Middle frontal gyrus (tissue), 1 donor: ENCODE results near the gene NAGK.
"Not testable (repeated sequence)": the region's sequence is repeated elsewhere in the genome, so short reads cannot be mapped to it uniquely, and the experiment has no call there.

Experiments
- DNase-seq: peaks from one replicate; pipeline ENCODE4 v3.0.0-alpha.2; 2015; ENCODE audit warnings: low spot score; ENCODE audit errors: extremely low spot score

Gene NAGK

DNA sequence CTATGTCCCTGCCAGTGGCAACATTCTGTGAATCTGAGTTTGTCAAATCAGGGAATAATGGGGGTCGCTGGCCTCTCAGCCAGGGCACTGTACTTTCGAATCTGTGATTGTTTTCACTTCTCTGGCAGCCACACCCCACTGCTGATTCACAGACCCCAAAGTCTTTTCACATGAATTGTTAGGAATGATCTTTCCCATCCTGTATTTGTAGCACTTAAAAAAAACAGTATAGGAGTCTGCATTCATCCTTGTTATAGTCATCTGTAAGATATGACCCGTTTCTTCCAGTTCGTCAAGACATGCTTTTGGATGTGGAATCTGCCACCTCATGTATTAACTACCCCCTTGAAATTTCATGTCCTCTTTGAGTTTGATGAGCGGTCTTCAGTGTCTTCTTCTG lies 928 bp downstream of the NAGK start:
- no peak for DNase-seq

DNA sequence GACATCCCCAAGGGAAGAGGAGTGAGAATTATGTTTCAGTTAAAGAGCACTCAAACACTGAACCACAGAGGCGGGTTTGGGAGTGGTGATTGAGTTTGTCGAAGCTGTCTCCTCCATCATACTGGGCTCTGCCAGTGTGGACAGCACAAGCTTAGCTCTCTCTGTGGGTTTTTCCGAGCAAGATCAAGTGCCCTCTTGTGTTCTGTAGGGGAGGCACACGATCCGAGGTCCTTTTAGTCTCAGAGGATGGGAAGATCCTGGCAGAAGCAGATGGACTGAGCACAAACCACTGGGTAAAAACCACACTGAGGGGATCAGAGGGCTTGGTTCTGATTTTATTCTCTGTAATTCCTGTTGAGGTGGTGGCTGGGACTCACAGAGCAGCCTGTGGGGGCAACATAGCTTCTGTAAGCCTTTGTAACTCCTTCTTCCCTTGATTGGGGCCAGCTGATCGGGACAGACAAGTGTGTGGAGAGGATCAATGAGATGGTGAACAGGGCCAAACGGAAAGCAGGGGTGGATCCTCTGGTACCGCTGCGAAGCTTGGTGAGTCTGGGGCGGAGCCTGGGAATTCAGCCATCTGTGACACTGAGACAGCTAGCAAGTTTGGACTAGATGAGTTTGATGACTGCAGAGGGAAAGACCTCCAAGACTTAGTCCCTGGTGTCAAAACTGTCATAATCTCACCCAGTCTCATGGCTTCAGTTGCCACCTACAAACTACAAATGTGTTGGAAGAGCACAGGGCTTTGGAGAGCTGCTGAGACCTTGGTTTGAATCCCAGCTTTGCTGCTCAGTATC lies 2.0 kb downstream of the NAGK start:
- DNase-seq: no peak

DNA sequence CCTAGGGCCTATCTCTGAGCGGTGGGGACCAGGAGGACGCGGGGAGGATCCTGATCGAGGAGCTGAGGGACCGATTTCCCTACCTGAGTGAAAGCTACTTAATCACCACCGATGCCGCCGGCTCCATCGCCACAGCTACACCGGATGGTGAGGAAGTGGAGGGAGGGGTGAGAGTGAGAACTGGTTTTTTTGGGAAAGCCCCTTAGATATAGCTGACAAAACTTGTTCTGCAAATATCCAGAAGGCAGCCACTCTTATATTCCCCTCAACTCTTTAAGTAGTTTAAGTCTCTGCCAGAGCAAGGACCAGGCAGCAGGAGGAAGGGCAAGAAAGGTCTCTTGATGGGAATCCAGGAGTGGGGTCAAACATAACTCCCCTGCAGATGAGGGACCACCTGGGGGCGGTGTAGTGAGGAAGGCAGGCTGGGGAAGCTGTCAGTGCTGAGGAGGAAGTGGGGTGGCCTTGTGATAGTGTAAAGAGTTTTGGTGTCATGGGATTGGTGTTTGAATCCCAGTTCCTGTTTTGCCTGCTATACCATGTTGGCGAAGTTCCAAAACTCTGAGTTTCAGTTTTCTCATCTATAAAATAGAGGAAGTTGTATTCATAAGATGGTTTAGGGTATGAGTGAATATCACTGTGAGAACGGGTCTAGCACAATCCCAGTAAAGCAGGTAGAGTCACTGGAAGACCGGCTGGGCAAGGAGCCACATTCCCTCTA lies 3.4 kb downstream of the NAGK start:
- no peak for DNase-seq

DNA sequence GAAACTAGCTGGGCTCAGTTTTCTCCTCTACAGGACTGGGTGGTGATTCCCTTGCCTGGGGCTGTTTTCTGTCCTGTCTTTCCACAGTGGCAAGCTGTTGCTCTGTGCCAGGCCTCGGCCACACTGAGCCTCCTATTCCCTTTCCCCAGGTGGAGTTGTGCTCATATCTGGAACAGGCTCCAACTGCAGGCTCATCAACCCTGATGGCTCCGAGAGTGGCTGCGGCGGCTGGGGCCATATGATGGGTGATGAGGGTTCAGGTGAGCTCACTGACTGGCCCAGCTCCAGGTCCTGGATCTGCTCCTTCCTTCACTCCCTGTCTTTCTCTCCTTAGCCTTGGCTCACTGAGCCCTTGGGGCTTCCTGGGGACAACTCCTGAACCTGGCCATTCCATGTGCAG lies 4.0 kb downstream of the NAGK start:
- no peak for DNase-seq

DNA sequence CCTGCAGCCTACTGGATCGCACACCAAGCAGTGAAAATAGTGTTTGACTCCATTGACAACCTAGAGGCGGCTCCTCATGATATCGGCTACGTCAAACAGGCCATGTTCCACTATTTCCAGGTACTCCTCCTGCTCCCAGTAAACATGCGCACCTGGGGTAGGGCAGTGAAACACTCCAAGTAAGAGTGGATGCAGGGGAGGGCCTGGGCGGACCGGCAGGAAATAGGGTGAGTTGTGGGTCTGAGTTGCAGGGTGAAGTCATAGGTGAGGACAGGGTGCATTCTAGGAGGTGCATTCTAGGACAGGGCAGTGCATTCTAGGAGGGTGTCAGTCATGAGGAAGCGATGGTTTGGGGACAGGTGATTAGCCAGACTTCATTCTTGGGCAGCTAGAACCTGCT lies 5.0 kb downstream of the NAGK start:
- DNase-seq: no peak

DNA sequence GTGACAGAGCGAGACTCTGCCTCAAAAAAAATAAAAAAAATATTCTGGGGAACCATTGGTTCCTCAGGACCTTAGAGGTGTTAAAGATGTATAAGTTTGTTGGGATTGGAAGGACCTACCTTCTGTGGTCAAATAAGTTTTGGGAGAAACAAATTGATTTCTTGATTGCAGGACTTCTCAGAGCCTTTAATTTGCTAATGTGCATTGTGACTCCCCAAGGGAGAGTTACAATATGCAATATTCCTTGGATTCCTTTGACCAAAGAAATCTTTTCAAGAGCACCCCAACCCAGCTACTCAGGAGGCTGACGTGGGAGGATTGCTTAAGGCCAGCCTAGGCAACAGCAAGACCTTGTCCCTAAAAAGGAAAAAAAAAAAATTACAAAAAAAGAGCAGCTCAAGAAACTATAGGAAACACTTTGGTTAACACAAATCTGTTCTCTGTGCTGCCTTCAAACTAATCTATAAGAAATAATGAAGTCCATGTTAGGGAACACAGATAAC lies 6.5 kb downstream of the NAGK start:
- no peak for DNase-seq

DNA sequence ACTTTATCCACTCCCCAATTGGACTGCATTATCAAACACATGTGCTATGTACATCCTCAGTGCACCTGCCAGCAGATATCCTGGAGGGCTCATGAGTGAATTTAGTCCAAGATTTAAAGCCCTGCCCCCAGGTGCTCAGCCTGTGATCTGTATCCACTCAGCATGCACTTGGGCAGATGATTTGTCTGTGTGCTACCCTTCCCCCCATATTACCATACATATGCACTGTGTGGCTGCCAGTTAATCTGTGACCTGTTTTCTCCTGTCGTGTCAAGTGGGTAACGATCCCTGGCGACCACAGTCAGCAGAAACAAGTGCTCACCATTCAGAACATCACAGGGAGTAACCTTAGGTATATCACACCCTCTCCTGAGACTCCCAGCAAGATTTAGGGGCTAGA lies 10.2 kb downstream of the NAGK start:
- no peak for DNase-seq

DNA sequence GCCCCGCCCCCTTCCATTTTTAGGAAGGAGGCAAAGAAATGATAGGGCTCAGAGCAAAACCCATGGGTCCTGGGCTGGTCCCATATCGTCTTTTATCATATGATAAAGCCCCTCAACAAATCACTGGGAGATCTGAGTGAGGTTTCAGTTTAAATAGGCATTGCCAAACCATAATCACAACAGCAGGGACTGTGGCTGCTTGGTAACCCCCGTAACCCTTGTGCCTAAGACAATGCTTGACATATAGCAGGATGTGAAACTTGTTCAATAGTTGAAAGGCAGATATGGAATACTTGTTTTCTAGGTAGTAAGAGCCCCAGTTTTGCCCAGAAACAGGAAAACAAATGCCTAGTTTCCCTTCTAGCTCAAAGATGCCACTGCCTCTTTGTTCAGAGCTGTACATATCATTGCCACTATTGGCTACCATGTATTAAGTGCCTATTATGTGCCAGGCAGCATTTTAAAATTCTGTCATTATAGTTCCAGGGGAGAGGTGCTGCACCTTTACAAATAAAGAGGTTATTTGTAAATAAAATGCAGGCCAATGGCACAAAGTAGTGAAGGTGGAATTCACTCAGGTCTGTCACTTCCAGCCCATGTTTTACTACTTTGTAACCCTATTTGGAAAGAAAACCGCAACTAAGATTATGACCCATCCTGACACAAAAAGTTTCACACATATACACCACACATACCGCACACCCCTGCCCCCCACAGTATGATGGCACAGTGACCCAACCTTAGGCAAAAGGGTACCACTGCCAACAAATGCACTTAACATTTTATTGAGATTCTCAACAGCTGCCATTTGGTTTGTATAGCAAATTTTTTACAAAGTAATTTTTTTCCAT lies 14.2 kb downstream of the NAGK start:
- no peak for DNase-seq

DNA sequence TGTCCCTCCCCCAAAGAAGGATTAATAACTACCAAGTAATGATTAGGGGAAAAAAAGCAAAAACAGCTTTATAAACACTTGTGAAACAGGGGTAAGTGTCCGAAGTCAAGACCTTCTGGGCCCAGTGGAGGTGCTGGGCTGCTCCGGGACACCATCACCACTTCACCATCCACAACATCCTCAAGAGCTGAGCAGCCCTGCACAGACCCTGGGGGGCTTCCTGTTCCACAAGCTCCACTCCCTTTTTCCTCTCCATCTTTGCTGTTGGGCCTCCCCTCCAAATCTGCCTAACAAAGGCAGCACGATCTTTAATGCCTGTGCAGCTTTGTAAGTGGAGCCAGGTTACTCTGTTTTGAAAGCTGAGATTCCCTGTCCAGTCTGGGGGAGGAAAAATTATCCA lies 14.8 kb downstream of the NAGK start:
- DNase-seq: not testable (repeated sequence)

DNA sequence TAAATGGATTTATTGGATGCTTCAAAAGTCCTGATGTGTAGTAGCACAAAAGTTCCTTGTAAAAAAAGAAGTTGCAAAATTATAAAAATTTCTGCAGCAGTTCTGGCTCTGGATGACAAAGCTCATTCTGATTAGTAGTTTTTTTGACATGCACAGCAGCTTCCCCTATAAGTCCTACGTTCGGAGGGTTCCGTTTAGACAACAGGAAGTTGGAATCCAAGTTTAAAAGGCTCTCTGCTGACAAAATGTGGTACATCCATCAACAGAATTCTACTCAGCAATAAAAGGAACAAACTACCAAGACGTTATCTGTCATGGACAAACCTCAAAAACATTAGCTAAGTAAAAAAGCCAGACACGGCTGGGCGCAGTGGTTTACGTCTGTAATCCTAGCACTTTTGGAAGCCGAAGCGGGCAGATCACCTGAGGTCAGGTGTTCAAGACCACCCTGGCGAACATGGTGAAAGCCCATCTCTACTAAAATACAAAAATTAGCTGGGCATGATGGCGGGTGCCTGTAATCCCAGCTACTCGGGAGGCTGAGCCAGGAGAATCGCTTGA lies 15.4 kb downstream of the NAGK start:
- DNase-seq: not testable (repeated sequence)

DNA sequence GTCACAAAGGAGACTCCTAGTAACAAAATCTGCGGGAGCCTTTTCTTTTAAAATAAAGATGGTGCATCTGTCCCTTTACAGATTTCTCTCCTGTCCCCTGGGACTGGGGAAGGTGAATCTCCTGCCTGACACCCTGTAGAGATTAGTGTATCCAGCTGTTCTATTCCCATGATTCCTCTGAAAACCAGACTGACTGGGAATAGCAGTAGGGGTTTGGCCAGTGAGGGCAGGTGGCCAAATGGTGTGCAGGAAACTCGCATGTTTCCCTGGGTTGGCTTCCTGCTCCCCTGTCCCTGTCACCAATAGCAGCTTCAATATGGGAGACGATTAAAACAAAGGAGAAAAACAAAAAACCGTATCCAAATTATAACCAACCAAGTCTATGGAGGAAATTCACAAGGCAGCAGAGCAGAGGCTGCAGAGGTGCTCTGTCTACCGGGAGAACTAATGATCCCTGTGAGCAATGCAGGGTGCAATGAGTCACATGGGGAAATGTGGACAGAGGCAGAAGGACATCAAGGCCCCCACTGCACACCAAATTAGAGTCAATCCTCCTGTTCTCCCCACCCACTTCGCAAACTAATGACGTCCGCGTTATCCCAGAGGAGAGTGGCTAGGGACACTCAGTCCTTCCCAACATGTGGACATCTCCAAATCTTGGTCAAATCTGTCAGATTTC lies 17.0 kb downstream of the NAGK start:
- DNase-seq: not testable (repeated sequence)

DNA sequence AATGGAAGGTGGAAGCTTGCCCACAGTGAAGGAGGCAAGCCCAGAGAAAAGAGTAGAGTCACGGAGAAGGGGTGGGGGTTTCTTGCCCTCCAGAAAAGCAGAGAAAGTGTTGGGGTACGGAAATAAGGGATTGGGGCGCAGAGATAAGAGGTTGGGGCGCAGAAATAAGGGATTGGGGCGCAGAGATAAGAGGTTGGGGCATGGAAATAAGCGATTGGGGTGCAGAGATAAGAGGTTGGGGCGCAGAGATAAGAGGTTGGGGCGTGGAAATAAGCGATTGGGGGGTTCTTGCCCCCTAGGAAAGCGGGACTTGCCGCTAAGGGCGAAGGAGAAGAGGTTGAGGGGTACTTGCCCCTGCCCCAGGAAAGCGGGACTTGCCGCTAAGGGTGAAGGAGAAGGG lies 21.0 kb downstream of the NAGK start:
- not testable (repeated sequence) for DNase-seq

DNA sequence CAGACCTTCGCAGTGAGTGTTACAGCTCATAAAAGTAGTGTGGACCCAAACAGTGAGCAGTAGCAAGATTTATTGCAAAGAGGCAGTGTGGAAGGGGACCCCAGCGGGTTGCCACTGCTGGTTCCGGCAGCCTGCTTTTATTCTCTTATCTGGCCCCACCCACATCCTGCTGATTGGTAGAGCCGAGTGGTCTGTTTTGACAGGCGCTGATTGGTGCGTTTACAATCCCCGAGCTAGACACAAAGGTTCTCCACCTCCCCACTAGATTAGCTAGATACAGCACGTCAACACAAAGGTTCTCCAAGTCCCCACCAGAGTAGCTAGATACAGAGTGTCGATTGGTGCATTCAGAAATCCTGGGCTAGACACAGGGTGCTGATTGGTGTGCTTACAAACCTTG lies 23.4 kb downstream of the NAGK start:
- not testable (repeated sequence) for DNase-seq

DNA sequence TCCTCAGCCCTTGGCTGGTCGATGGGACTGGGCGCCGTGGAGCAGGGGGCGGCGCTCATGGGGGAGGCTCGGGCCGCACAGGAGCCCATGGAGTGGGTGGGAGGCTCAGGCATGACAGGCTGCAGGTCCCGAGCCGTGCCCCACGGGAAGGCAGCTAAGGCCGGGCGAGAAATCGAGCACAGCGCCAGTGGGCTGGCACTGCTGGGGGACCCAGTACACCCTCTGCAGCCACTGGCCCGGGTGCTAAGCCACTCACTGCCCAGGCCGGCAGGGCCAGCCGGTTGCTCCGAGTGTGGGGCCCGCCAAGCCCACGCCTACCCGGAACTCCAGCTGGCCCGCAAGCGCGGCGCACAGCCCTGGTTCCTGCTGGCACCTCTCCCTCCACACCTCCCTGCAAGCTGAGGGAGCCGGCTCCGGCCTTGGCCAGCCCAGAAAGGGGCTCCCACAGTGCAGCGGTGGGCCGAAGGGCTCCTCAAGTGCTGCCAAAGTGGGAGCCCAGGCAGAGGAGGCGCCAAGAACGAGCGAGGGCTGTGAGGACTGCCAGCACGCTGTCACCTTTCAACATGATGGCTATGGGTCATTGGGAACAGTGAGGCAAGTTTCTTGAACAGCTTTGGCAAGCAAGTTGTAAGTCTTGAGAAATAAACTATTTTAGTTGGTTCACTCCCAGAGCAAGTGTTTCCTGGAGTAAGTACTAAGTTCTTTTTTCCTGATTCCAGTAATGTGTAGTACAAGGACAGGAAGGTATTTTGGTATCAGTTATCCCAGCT lies 24.2 kb downstream of the NAGK start:
- DNase-seq: not testable (repeated sequence)

DNA sequence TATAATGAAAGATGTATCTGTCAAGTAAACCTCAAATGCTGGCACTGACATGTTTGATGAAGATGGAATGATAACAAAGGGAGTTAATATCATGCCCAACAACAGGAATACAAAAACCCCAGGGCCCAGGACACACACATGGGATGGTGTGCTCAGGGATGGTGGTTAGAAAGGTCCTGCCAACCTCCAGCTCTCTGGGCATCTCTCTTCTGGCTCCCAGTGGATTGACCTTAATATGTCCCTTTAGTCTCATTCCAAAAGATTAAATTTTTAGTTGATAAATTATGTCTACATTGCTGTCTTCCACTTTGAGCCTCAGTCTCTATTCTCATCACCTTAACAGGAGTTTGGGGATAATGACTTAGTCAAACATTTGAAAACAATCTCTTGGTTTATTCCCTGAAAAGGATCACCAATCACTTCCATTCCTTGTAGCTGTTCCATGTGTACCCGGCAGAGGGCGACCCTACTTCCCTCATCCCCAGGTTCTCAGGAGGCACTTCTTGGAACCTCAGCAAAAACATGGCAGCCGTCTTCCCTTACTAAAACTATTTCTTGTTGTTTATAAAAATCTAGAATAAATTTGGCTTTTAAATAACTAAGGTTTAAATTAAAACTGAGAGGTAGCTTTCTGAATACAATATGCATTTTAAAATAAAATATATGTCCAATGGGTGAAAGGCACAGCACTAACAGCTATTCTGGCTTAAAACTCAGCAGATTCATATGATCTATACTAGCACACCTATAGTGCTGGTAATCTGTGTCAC lies 31.9 kb downstream of the NAGK start:
- no peak for DNase-seq

DNA sequence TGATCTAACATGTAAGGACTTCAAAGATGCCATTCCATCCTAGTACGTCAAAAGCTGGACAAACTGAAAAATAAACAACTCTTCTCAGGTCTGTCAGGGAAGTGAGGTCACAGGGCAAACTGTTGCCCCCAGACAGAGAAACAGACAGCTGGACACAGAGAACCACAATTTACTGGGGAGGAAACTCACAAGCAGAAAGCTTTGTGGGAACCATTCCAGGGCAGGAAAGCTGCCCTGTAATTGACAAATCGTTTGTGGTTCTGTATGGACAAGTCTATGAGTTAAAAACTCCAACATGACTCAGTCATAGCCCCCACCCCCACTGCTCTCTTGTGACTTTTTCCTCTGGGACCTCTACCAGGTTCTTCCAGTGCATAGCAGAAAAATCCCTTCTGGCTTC lies 33.2 kb downstream of the NAGK start:
- DNase-seq: no peak

DNA sequence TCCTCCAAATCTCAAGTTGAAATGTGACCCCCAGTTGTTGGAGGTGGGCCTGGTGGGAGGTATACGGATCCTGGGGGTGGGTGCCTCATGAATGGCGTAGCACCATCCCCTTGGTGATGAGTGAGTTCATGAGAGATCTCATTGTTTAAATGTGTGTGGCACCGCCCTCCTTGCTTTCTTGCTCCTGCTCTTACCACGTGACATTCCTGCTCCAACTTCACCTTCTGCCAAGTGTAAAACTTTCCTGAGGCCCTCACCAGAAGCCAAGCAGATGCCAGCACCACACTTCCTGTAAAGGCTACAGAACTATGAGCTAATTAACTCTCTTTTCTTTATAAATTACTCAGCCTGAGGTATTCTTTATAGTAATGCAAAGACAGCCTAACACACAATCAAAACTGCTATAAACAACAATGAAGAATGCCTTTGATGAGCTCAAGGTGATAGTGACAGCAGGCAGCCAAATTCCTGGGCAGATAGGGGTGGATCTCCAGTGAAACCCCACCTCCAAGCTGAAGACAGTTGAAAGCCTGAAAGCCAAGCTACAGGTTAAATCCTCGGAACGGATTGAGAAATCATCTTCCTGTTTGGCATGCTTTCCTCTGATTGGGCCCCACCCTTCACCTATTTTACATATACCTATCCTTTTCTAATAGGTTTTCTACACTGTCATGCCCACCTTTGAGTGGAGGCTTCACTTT lies 34.7 kb downstream of the NAGK start:
- DNase-seq: no peak

DNA sequence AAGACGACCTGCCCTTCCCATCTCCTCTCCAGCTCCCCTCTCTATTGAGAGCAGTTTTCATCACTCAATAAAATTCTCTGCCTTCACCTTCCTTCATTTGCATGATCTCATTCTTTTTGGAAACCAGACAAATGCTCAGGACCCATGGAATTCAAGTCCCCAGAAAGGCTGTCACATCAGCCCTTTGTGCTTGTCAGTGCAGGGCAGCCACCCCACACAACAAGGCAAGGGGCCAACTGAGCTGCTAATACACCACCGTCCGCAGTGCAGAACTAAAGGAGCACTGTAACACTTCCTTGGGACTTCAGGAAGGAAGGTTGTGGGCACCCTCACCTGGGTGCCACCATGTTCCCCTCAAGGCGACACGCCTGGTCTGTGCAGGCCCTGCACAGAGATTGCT lies 35.4 kb downstream of the NAGK start:
- DNase-seq: no peak

DNA sequence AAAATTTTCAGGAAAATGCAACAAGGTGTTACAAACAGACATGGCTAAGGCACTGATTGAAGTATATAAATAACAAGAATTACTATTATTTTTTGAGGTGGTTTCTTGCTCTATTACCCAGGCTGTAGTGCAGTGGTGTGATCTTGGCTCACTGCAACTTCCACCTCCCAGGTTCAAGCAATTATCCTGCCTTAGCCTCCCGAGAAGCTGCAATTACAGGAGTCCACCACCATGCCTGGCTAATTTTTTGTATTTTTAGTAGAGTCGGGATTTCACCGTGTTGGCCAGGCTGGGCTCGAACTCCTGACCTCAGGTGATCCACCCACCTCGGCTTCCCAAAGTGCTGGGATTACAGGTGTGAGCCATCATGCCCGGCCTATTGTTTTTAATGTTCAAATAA lies 38.0 kb downstream of the NAGK start:
- not testable (repeated sequence) for DNase-seq
